GM10248 (cell line): Measurements from ENCODE around the gene ACOT7.

Source experiments
- CTCF ChIA-PET: fragments of 300-600 bp; sonication (Branson Sonifier 250); formaldehyde crosslinking; extraction: SDS; loops from one replicate; lab custom pipeline; 2021; ENCODE audit warnings: antibody characterized with exemption; lab: Yijun Ruan, JAX
- POLR2A ChIA-PET: fragments of 350-650 bp; sonication (Branson Sonifier 250); formaldehyde crosslinking; extraction: SDS; loops from one replicate; lab custom pipeline; 2020; ENCODE audit warnings: antibody characterized with exemption; lab: Yijun Ruan, JAX
- DNase-seq: peaks from one replicate; pipeline ENCODE4 v3.0.0; 2012; ENCODE audit errors: extremely low spot score
- TF ChIP-seq, protein P1 (sequence below): IDR thresholded peaks from 2 replicates; pipeline ENCODE4 v1.5.1; 2012; ENCODE audit warnings: mild to moderate bottlenecking, low read depth; ENCODE audit errors: extremely low read depth, missing control alignments, control extremely low read depth

The ACOT7 gene

GRCh38 chr1:6410248-6410893 is 16.8 kb upstream of the ACOT7 start:
- ChIA-PET CTCF (interaction anchor here (1.0 to 1.6 kb wide), 3 partner anchors 13 to 163 kb away, joined by 3 to 6 read pairs (median 4); no protein-coding TSS in a partner anchor), POLR2A (no interaction called here)
- no peak for DNase-seq
- TF ChIP-seq, protein P1, sequence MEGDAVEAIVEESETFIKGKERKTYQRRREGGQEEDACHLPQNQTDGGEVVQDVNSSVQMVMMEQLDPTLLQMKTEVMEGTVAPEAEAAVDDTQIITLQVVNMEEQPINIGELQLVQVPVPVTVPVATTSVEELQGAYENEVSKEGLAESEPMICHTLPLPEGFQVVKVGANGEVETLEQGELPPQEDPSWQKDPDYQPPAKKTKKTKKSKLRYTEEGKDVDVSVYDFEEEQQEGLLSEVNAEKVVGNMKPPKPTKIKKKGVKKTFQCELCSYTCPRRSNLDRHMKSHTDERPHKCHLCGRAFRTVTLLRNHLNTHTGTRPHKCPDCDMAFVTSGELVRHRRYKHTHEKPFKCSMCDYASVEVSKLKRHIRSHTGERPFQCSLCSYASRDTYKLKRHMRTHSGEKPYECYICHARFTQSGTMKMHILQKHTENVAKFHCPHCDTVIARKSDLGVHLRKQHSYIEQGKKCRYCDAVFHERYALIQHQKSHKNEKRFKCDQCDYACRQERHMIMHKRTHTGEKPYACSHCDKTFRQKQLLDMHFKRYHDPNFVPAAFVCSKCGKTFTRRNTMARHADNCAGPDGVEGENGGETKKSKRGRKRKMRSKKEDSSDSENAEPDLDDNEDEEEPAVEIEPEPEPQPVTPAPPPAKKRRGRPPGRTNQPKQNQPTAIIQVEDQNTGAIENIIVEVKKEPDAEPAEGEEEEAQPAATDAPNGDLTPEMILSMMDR = no peak

GRCh38 chr1:6409733-6410132 is 16.2 kb upstream of the ACOT7 start:
- ChIA-PET POLR2A (interaction anchor here (0.7 kb wide), 1 partner anchor 175 kb away, joined by 4 read pairs; no protein-coding TSS in a partner anchor), CTCF (interaction anchor here (1.5 to 1.6 kb wide), 2 partner anchors 13 to 47 kb away, joined by 4 to 6 read pairs; no protein-coding TSS in a partner anchor)
- TF ChIP-seq, protein P1 = no peak
- DNase-seq = no peak

GRCh38 chr1:6409053-6409452 is 15.5 kb upstream of the ACOT7 start:
- TF ChIP-seq, protein P1 = no peak
- ChIA-PET POLR2A (interaction anchor here (0.7 kb wide), 1 partner anchor 174 kb away, joined by 4 read pairs; no protein-coding TSS in a partner anchor), CTCF (interaction anchor here (1.6 kb wide), 1 partner anchor 46 kb away, joined by 4 read pairs; no protein-coding TSS in a partner anchor)
- no peak for DNase-seq

DNA sequence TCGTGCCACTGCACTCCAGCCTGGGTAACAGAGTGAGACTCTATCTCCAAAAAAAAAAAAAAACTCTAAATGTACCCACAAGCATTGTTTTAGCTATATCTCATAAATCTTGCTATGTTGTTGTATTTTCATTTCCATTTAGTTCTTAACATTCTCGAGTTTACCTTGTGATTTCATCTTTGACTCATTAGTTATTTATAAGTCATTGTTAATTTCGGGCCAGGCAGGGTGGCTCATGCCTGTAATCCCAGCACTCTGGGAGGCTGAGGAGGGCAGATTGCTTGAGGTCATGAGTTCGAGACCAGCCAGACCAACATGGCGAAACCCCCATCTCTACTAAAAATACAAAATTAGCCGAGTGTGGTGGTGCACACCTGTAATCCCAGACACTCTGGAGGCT is 14.5 kb upstream of the ACOT7 start:
- TF ChIP-seq, protein P1 = no peak
- no peak for DNase-seq
- ChIA-PET CTCF (interaction anchor here (1.2 to 8.6 kb wide), 3 partner anchors 9 to 162 kb away, joined by 4 to 127 read pairs (median 30); partner anchors contain the start of gene HES3), POLR2A (no interaction called here)

DNA sequence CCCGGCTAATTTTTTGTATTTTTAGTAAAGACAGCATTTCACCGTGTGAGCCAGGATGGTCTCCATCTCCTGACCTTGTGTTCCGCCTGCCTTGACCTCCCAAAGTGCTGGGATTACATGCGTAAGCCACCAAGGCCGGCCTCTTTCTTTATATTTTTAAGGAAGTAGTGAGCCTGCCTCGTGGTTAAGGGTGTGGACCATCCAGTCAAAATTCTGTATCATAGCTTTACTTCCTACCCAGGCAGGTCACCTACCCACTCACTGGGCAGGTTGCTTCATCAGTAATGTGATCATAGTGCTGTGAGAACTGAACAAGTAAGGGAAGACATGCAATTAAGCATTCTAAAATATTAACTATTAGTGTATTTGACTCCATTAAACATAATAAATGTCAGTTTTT is 8.1 kb upstream of the ACOT7 start:
- POLR2A ChIA-PET = no interaction called here
- no peak for DNase-seq
- TF ChIP-seq, protein P1 = no peak
- CTCF ChIA-PET = interaction anchor here (1.0 to 8.6 kb wide), 9 partner anchors 10 to 181 kb away, joined by 3 to 127 read pairs (median 9); partner anchors contain the start of gene HES2

DNA sequence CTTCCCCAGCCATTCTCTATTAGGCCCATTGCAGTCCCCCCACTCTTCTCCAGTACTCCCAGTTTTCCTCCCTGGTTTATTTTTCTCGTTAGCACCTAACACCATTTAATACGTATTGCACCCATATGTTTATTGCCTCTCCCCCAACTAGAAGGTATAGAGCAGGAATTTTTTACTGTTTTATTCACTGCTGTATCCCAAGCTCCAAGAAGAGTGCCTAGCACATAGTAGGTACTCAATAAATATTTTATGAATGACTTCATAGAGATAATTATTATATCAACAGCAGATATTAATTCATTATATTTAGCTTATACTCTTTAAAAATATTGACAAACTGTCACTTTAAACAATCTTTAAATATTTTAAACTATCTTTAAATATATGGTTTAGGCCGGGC is 5.7 kb upstream of the ACOT7 start:
- TF ChIP-seq, protein P1 = no peak
- no peak for DNase-seq
- ChIA-PET POLR2A (no interaction called here), CTCF (interaction anchor here (0.6 to 3.2 kb wide), 8 partner anchors 9 to 152 kb away, joined by 3 to 17 read pairs (median 4); no protein-coding TSS in a partner anchor)
